Osteocyte (in vitro differentiated cells): ENCODE results near the gene HEYL. TPM values are rescaled to one million over a fixed set of nuclear protein-coding genes. Genes with fewer than 3 reads are reported as not detected.

Experiments used
- DNase-seq: peaks from one replicate; pipeline ENCODE4 v3.0.0; 2021; ENCODE audit warnings: mixed read lengths; ENCODE audit not compliant: unreplicated experiment; ENCODE audit errors: extremely low spot score
- H3K27ac Mint-ChIP-seq: one replicate; pipeline ENCODE4 v1.8.0; 2021; ENCODE audit warnings: mild to moderate bottlenecking, mixed read lengths; ENCODE audit not compliant: unreplicated experiment
- H3K27me3 Mint-ChIP-seq: one replicate; pipeline ENCODE4 v1.8.0; 2021; ENCODE audit warnings: mixed read lengths; ENCODE audit not compliant: unreplicated experiment
- H3K36me3 Mint-ChIP-seq: one replicate; pipeline ENCODE4 v1.8.0; 2021; ENCODE audit warnings: mixed read lengths; ENCODE audit not compliant: unreplicated experiment
- H3K4me1 Mint-ChIP-seq: one replicate; pipeline ENCODE4 v1.8.0; 2021; ENCODE audit warnings: mixed read lengths; ENCODE audit not compliant: unreplicated experiment
- H3K4me3 Mint-ChIP-seq: one replicate; pipeline ENCODE4 v1.8.0; 2021; ENCODE audit warnings: mild to moderate bottlenecking, moderate library complexity, mixed read lengths; ENCODE audit not compliant: unreplicated experiment
- H3K9me3 Mint-ChIP-seq: one replicate; pipeline ENCODE4 v1.8.0; 2021; ENCODE audit warnings: mixed read lengths; ENCODE audit not compliant: unreplicated experiment
- total RNA-seq: library from RNA; stranded (reverse); gene quantifications from 2 replicates; pipeline ENCODE4 v1.2.1, GENCODE V29; 2021
- TF ChIP-seq, protein P1 (sequence below): fragments of 200-600 bp; sonication (generic); IDR thresholded peaks from 2 replicates; pipeline ENCODE4 v1.5.0; 2021; ENCODE audit warnings: antibody characterized with exemption, mild to moderate bottlenecking, moderate library complexity

Gene HEYL
- total RNA-seq, 1 donor from 2014 or later = 1.4 TPM

DNA sequence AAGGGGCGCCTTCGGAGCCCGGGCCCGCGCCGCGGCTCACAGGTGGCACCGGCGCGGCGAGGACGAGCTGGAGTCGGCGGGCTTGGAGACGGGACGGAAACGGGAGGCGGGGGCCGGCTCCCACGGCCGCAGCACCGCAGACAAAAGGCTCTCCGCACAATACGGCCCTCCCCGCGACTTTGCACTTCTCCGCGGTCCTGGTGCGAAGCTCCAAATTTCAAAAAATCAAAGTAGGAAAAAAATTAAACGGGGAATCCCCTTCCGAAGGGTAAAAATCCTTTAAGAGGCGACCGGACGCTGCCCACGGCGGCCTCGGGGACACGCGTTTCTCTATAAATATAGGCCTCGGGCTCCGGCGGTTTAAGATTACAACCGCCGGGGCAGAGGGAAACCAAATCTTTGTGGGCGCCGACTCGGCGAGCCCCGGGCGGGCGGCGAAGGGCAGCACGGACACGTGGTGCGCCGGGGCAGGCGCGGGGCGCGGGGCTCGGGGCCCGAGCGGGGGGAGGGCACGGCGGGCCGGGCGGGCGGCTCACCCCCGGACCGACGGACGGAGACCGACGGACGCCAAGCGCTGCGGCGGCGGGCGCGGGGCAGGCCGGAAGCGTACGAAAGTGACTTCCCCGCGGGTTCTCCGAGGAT, 63.3 kb downstream of the HEYL start:
- Mint-ChIP-seq H3K4me3 (peak overlapping the region; percentile 88), H3K36me3 (peaks cover 23% of the 10 kb centered on the region), H3K9me3 (no peaks in the 10 kb centered on the region), H3K4me1 (peaks cover 29% of the 10 kb centered on the region), H3K27ac (peak overlapping the region; percentile 87), H3K27me3 (no peaks in the 10 kb centered on the region)
- TF ChIP-seq, protein P1, sequence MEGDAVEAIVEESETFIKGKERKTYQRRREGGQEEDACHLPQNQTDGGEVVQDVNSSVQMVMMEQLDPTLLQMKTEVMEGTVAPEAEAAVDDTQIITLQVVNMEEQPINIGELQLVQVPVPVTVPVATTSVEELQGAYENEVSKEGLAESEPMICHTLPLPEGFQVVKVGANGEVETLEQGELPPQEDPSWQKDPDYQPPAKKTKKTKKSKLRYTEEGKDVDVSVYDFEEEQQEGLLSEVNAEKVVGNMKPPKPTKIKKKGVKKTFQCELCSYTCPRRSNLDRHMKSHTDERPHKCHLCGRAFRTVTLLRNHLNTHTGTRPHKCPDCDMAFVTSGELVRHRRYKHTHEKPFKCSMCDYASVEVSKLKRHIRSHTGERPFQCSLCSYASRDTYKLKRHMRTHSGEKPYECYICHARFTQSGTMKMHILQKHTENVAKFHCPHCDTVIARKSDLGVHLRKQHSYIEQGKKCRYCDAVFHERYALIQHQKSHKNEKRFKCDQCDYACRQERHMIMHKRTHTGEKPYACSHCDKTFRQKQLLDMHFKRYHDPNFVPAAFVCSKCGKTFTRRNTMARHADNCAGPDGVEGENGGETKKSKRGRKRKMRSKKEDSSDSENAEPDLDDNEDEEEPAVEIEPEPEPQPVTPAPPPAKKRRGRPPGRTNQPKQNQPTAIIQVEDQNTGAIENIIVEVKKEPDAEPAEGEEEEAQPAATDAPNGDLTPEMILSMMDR = no peak
- DNase-seq = no peak

DNA sequence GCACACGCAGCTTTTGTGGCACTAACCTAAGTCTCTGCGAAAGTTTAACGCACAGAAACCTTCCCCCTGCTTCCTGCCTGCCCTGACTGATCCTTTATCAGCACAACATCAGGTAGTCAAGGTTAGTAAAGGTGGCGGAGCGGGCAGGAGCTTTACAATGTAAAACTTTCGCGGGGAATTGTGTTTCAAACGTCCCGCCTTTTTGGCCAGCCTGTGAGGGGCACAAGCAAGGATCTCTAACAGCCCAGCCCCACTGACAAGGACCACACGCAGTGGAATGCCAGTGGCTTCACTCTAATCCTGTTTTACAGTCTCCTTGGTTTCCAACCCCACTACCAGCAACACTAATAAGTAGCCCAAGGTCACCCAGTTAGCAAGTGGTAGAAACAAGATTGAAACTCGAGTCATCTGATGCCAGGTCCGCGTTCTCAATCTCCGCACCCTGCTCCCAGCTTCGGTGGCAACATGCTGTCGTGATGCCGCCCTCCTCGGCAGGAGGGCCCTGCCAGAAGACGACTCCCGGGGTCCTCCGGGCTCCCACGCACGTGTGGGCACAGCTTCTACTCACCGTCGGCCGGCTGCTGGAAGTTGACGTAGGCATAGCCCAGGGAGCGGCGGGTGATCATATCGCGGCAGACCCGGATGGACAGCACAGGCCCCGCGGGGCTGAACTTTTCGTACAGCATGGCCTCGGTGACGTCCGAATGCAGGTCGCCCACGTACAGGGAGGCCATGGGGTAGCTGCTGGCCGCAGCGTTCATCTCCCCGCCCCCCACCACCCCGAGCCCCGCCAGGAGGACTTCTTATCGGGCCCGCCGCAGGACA, 64.0 kb downstream of the HEYL start:
- Mint-ChIP-seq H3K27ac (peak overlapping the region; percentile 73), H3K9me3 (no peaks in the 10 kb centered on the region), H3K27me3 (no peaks in the 10 kb centered on the region), H3K4me1 (peaks cover 29% of the 10 kb centered on the region), H3K4me3 (peak overlapping the region; percentile 88), H3K36me3 (peaks cover 28% of the 10 kb centered on the region)
- TF ChIP-seq, protein P1 = no peak
- DNase-seq = no peak

DNA sequence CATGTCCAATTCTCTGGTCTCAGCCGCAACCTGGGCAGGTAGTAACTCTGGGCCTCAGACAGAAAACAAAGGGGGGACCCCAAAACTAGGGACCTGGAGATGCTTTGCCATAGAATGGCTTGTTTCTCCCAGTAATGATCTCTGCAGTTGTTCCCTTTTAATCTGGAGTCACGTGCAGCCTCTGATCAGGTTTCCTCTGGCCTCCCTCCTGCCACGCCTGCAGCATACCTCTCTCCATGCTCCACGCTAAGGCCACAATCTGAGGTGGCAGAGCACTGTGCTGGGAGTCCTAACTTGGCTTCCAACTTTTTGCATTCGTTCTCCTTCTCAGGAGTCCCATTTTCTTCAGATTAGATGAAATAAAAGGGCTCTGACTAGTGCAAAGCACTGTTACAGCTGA, 64.8 kb downstream of the HEYL start:
- TF ChIP-seq, protein P1 = no peak
- Mint-ChIP-seq H3K4me1 (peaks cover 29% of the 10 kb centered on the region), H3K4me3 (peak overlapping the region; percentile 88), H3K27me3 (no peaks in the 10 kb centered on the region), H3K36me3 (peaks cover 34% of the 10 kb centered on the region), H3K27ac (peak overlapping the region; percentile 73), H3K9me3 (no peaks in the 10 kb centered on the region)
- no peak for DNase-seq

Other genes starting within 250 kb of the HEYL start
- gene BMP8A, start 148.0 kb downstream of the HEYL start, total RNA-seq = not detected in 2 replicates
- gene PABPC4, start 62.9 kb downstream of the HEYL start, total RNA-seq = 247 and 263 TPM in 2 replicates
- gene NT5C1A, start 32.5 kb upstream of the HEYL start, total RNA-seq = not detected in 2 replicates
- gene HPCAL4, start 51.8 kb upstream of the HEYL start, total RNA-seq = not detected in 2 replicates
- gene PPIE, start 99.2 kb upstream of the HEYL start, total RNA-seq = 38.4 and 40.8 TPM in 2 replicates
- 0.18 TPM in 1 of 2 replicates, not detected in the other for gene OXCT2, start 131.7 kb upstream of the HEYL start, total RNA-seq
- gene BMP8B, start 149.2 kb upstream of the HEYL start, total RNA-seq = 0.08 TPM in 1 of 2 replicates, not detected in the other
- gene TRIT1, start 243.9 kb upstream of the HEYL start, total RNA-seq = 13.5 and 15.8 TPM in 2 replicates